Smooth muscle cell (in vitro differentiated cells): ENCODE measurements around the gene ARHGAP24. TPM values are rescaled to one million over a fixed set of nuclear protein-coding genes. Genes with fewer than 3 reads are reported as not detected.

Source experiments
- DNase-seq: peaks from one replicate; lab custom pipeline; 2025; ENCODE audit not compliant: unreplicated experiment; lab: John Stamatoyannopoulos, UW
- H2AFZ ChIP-seq: fragments of 200-600 bp; sonication (generic); 2 replicates; pipeline ENCODE4 v1.6.0; 2016; ENCODE audit warnings: antibody characterized with exemption, low read depth, mild to moderate bottlenecking
- H3F3A ChIP-seq: fragments of 200-600 bp; sonication (generic); 2 replicates; pipeline ENCODE4 v1.6.0; 2017; ENCODE audit warnings: antibody characterized with exemption, low read depth
- H3K27ac ChIP-seq: fragments of 200-600 bp; sonication (generic); 2 replicates; pipeline ENCODE4 v1.5.1; 2016; ENCODE audit warnings: low read depth, mild to moderate bottlenecking
- H3K27me3 ChIP-seq: fragments of 200-600 bp; sonication (generic); 2 replicates; pipeline ENCODE4 v1.6.1; 2016; ENCODE audit warnings: low read depth, mild to moderate bottlenecking
- H3K36me3 ChIP-seq: fragments of 200-600 bp; sonication (generic); 2 replicates; pipeline ENCODE4 v1.5.1; 2016; ENCODE audit warnings: low read depth
- H3K4me1 ChIP-seq: fragments of 200-600 bp; sonication (generic); 2 replicates; pipeline ENCODE4 v1.5.1; 2016; ENCODE audit warnings: low read depth
- H3K4me2 ChIP-seq: fragments of 200-600 bp; sonication (generic); 2 replicates; pipeline ENCODE4 v1.6.0; 2016; ENCODE audit warnings: mild to moderate bottlenecking
- H3K4me3 ChIP-seq: fragments of 200-600 bp; sonication (generic); 2 replicates; pipeline ENCODE4 v1.5.1; 2016; ENCODE audit warnings: mild to moderate bottlenecking
- H3K79me2 ChIP-seq: fragments of 200-600 bp; sonication (generic); 2 replicates; pipeline ENCODE4 v1.6.0; 2016; ENCODE audit warnings: low read depth, mild to moderate bottlenecking
- H3K9ac ChIP-seq: fragments of 200-600 bp; sonication (generic); 2 replicates; pipeline ENCODE4 v1.6.0; 2016; ENCODE audit warnings: low read depth
- H3K9me3 ChIP-seq: fragments of 200-600 bp; sonication (generic); replicated peaks from 2 replicates; pipeline ENCODE4 v1.5.1; 2016; ENCODE audit warnings: low read depth
- H4K20me1 ChIP-seq: fragments of 200-600 bp; sonication (generic); 2 replicates; pipeline ENCODE4 v1.6.0; 2016; ENCODE audit warnings: low read depth
- WGBS: methylation state at CpG from one replicate; pipeline ENCODE4 v1.1.7; 2016; ENCODE audit warnings: low lambda C conversion rate; 5-methylcytosine and 5-hydroxymethylcytosine counted together
- polyA plus RNA-seq: library from polyadenylated mRNA; unstranded; fragments of >200 nt; fragmentation: Nextera tagmentation; extraction: Ambion mirVana; gene quantifications from 2 replicates; pipeline ENCODE4 v1.2.1, GENCODE V29; 2016
- total RNA-seq: library from RNA; depleted of rRNA; stranded (reverse); fragments of >200 nt; gene quantifications from 2 replicates; pipeline ENCODE4 v1.2.3, GENCODE V29; 2014
- TF ChIP-seq, protein P1 (sequence below): fragments of 200-600 bp; sonication (generic); IDR thresholded peaks from 2 replicates; pipeline ENCODE4 v1.5.1; 2017; ENCODE audit warnings: borderline replicate concordance, mild to moderate bottlenecking, antibody characterized with exemption; ENCODE audit not compliant: insufficient read depth, poor library complexity, severe bottlenecking

ARHGAP24 gene
- total and polyA plus RNA-seq, 2 experiments from 2014 or later = 4.9 to 18.2 TPM

DNA sequence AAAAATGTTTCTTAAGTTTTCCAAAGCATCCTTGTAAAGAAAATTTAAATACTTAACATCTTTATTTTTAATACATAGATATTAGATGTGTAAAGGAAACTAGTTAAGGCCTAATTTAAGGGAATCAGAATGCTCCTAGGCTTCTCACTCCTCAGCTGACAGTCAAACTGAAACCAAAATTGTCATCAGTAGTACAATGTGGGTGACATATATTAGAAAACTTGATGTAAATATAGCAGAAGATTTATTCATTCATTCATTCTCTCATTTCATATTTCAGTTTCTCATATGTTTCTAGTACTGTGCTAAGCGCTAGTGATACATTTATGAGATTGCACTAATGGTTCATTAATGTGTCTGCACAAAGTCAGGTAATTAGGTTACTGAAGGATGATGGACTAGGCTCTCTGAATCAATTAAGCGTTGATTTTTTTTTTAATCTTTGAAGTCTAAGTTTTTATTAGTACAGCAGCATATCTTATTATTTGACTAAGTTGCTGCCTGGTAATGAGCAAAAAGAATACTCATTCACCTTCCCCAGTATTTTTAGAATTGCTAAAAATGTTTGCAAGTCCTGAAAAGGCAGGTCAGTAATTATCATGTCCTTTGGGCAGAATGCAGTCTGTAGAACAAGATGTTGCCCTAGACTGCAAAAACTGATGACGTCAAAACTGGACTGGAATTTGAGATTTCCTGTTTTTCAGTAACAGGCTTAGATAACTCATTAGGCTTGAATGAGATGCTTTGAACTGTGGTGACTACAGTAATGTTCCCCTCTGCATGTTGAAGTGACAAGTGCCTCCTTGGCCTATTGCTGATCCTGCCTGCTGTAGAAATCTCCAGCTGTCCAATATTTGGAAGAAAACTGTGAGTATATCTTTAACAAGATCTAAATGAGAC, 128.7 kb downstream of the ARHGAP24 start:
- Histone ChIP-seq H3K27me3 (no peaks in the 10 kb centered on the region), H4K20me1 (no peaks in the 10 kb centered on the region), H3K79me2 (no peaks in the 10 kb centered on the region), H3K9ac (no peak overlapping the region), H3K4me2 (no peak overlapping the region), H3K27ac (no peak overlapping the region), H3K36me3 (no peaks in the 10 kb centered on the region), H3K9me3 (no peaks in the 10 kb centered on the region), H3K4me1 (no peaks in the 10 kb centered on the region), H3K4me3 (no peak overlapping the region), H2AFZ (no peak overlapping the region), H3F3A (no peaks in the 10 kb centered on the region)
- no peak for DNase-seq
- WGBS = 71% methylated on average over 3 of the region's 3 CpGs
- TF ChIP-seq, protein P1, sequence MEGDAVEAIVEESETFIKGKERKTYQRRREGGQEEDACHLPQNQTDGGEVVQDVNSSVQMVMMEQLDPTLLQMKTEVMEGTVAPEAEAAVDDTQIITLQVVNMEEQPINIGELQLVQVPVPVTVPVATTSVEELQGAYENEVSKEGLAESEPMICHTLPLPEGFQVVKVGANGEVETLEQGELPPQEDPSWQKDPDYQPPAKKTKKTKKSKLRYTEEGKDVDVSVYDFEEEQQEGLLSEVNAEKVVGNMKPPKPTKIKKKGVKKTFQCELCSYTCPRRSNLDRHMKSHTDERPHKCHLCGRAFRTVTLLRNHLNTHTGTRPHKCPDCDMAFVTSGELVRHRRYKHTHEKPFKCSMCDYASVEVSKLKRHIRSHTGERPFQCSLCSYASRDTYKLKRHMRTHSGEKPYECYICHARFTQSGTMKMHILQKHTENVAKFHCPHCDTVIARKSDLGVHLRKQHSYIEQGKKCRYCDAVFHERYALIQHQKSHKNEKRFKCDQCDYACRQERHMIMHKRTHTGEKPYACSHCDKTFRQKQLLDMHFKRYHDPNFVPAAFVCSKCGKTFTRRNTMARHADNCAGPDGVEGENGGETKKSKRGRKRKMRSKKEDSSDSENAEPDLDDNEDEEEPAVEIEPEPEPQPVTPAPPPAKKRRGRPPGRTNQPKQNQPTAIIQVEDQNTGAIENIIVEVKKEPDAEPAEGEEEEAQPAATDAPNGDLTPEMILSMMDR = no peak

GRCh38 chr4:85606505-85606904, 131.6 kb downstream of the ARHGAP24 start:
- no peak overlapping the region for H3K4me3 ChIP-seq
- no peaks in the 10 kb centered on the region for H3K79me2 ChIP-seq
- TF ChIP-seq, protein P1 = no peak
- no peaks in the 10 kb centered on the region for H3F3A ChIP-seq
- no peaks in the 10 kb centered on the region for H3K27me3 ChIP-seq
- H3K27ac ChIP-seq = no peak overlapping the region
- no peak overlapping the region for H2AFZ ChIP-seq
- H3K4me1 ChIP-seq = no peaks in the 10 kb centered on the region
- no peak overlapping the region for H3K9ac ChIP-seq
- WGBS = 100% methylated on average over 1 of the region's 1 CpG
- H4K20me1 ChIP-seq = no peaks in the 10 kb centered on the region
- H3K9me3 ChIP-seq = no peaks in the 10 kb centered on the region
- no peaks in the 10 kb centered on the region for H3K36me3 ChIP-seq
- H3K4me2 ChIP-seq = no peak overlapping the region
- DNase-seq = no peak

GRCh38 chr4:85607624-85608023, 132.7 kb downstream of the ARHGAP24 start:
- H3K4me2 ChIP-seq = no peak overlapping the region
- H3K36me3 ChIP-seq = no peaks in the 10 kb centered on the region
- H3K9ac ChIP-seq = no peak overlapping the region
- TF ChIP-seq, protein P1 = no peak
- H3K27me3 ChIP-seq = no peaks in the 10 kb centered on the region
- H3K4me1 ChIP-seq = no peaks in the 10 kb centered on the region
- H3K4me3 ChIP-seq = no peak overlapping the region
- no peaks in the 10 kb centered on the region for H4K20me1 ChIP-seq
- 93% methylated on average over 5 of the region's 5 CpGs for whole genome bisulfite sequencing
- DNase-seq = no peak
- no peaks in the 10 kb centered on the region for H3K9me3 ChIP-seq
- no peak overlapping the region for H2AFZ ChIP-seq
- no peak overlapping the region for H3K27ac ChIP-seq
- no peaks in the 10 kb centered on the region for H3F3A ChIP-seq
- H3K79me2 ChIP-seq = no peaks in the 10 kb centered on the region
